HepG2 (cell line): ENCODE data around the gene PPP1R12A. TPM values are rescaled to one million over a fixed set of nuclear protein-coding genes. Genes with fewer than 3 reads are reported as not detected.
A peak's percentile ranks its signal among the peaks of the same experiment; 100 is the strongest.

Experiments used
- ATAC-seq: fragments of 200-7000 bp; cut with Tn5 transposase; 3 replicates; pipeline ENCODE4 v1.9.1; 2020; ENCODE audit warnings: mild to moderate bottlenecking, moderate library complexity
- BruUV-seq: library from RNA; stranded (reverse); fragments of 400-500 nt; replicated peaks from 2 replicates; lab custom pipeline; 2021; lab: Mats Ljungman, UMichigan
- CTCF ChIA-PET: fragments of 300-600 bp; formaldehyde crosslinking; extraction: SDS; loops from one replicate; lab custom pipeline; 2021; ENCODE audit warnings: low total read pairs, inconsistent platforms, low intra/inter-chr PET ratio; lab: Yijun Ruan, JAX
- POLR2A ChIA-PET: fragments of 350-600 bp; sonication (Branson Sonifier 250); formaldehyde crosslinking; loops from one replicate; lab custom pipeline; 2020; ENCODE audit warnings: antibody characterized with exemption, inconsistent platforms; lab: Yijun Ruan, JAX
- DNase-seq: peaks from one replicate; pipeline ENCODE4 v3.0.0-alpha.2; 2015; ENCODE audit warnings: low spot score
- FAIRE-seq: peaks from 3 replicates; lab custom pipeline; 2011; peaks lifted over from hg19 to GRCh38; lab: Jason Lieb, UNC
- H2AFZ ChIP-seq: one replicate; pipeline ENCODE4 v1.6.1; 2011; ENCODE audit warnings: low read length, inconsistent platforms
- H3K27ac ChIP-seq: fragments of 300-600 bp; 3 replicates; pipeline ENCODE4 v1.8.0; 2011; ENCODE audit warnings: mixed run types, mild to moderate bottlenecking, mixed read lengths, low read length, inconsistent platforms; ENCODE audit not compliant: insufficient read depth; ENCODE audit errors: extremely low read length
- H3K27me3 ChIP-seq, 2 experiments: fragments of 200-600 bp in 1 of 2; 2 replicates in 1 of 2; 3 replicates in 1 of 2; pipeline versions ENCODE4 v1.6.0 to v1.8.0; 2011; ENCODE audit warnings: low read length in 2 of 2, mild to moderate bottlenecking in 2 of 2, moderate library complexity in 2 of 2, inconsistent platforms in 1 of 2; ENCODE audit not compliant: insufficient read depth in 2 of 2, control insufficient read depth in 1 of 2
- H3K36me3 ChIP-seq, 2 experiments: fragments of 200-600 bp in 1 of 2; replicated peaks in 1 of 2; 2 replicates in 1 of 2; 3 replicates in 1 of 2; pipeline versions ENCODE4 v1.5.1 to v1.8.0; 2011; ENCODE audit warnings: low read length in 2 of 2, inconsistent platforms in 1 of 2; ENCODE audit not compliant: insufficient read depth in 2 of 2, control insufficient read depth in 1 of 2
- H3K4me1 ChIP-seq: 2 replicates; pipeline ENCODE4 v1.5.1; 2012; ENCODE audit warnings: low read length, inconsistent platforms; ENCODE audit not compliant: insufficient read depth
- H3K4me2 ChIP-seq: 2 replicates; pipeline ENCODE4 v1.6.0; 2011; ENCODE audit warnings: low read depth, low read length, inconsistent platforms
- H3K4me3 ChIP-seq, 3 experiments: fragments of 200-600 bp in 1 of 3; sonication (generic), shearing (Covaris generic) in 1 of 3; replicated peaks in 1 of 3; 2 replicates each; pipeline ENCODE4 v1.5.1; 2011 to 2016; ENCODE audit warnings: low read length in 3 of 3, inconsistent platforms in 2 of 3, low read depth in 2 of 3, mild to moderate bottlenecking in 2 of 3, control low read depth in 1 of 3, mixed read lengths in 1 of 3; ENCODE audit not compliant: insufficient read depth in 1 of 3
- H3K79me2 ChIP-seq: one replicate; pipeline ENCODE4 v1.6.1; 2011; ENCODE audit warnings: low read length, inconsistent platforms; ENCODE audit not compliant: insufficient read depth
- H3K9ac ChIP-seq: 2 replicates; pipeline ENCODE4 v1.6.0; 2011; ENCODE audit warnings: mild to moderate bottlenecking, low read depth, low read length, inconsistent platforms; ENCODE audit not compliant: insufficient read depth
- H3K9me3 ChIP-seq: 2 replicates; pipeline ENCODE4 v1.5.1; 2012; ENCODE audit warnings: mild to moderate bottlenecking, low read length
- H4K20me1 ChIP-seq: 2 replicates; pipeline ENCODE4 v1.6.0; 2011; ENCODE audit warnings: inconsistent platforms, mild to moderate bottlenecking, low read length, moderate library complexity; ENCODE audit not compliant: insufficient read depth
- ARNT ChIP-seq: fragments of 450-650 bp; IDR thresholded peaks from 2 replicates; pipeline ENCODE4 v1.6.1; 2017
- CCDC6 ChIP-seq: sonication (generic); formaldehyde crosslinking; IDR thresholded peaks from 2 replicates; pipeline ENCODE4 v1.8.1; 2022; ENCODE audit warnings: mild to moderate bottlenecking, missing genetic modification reagents, moderate library complexity
- CEBPB ChIP-seq: IDR thresholded peaks from 2 replicates; pipeline ENCODE4 v1.6.1; 2011; ENCODE audit warnings: low read depth, low read length, improper control_type of control experiment, borderline replicate concordance
- CEBPG ChIP-seq: IDR thresholded peaks from 2 replicates; pipeline ENCODE4 v1.6.1; 2016
- EEA1 ChIP-seq: sonication (generic); formaldehyde crosslinking; IDR thresholded peaks from 2 replicates; pipeline ENCODE4 v1.5.1; 2020; ENCODE audit warnings: mild to moderate bottlenecking, missing genetic modification reagents, borderline replicate concordance
- ELF1 ChIP-seq: sonication (generic); formaldehyde crosslinking; IDR thresholded peaks from 2 replicates; pipeline ENCODE4 v1.4.0; 2020; ENCODE audit warnings: missing genetic modification reagents
- ELF4 ChIP-seq: sonication (generic); formaldehyde crosslinking; IDR thresholded peaks from 2 replicates; pipeline ENCODE4 v1.5.0; 2020; ENCODE audit warnings: missing genetic modification reagents, mild to moderate bottlenecking, moderate library complexity, borderline replicate concordance
- NFKBIZ ChIP-seq: IDR thresholded peaks from 2 replicates; pipeline ENCODE4 v1.6.1; 2018; ENCODE audit warnings: missing genetic modification reagents, missing compliant biosample characterization
- RXRB ChIP-seq: IDR thresholded peaks from 2 replicates; pipeline ENCODE4 v1.6.1; 2016; ENCODE audit warnings: borderline replicate concordance, missing genetic modification reagents, missing compliant biosample characterization
- ZNF263 ChIP-seq: sonication (generic); formaldehyde crosslinking; IDR thresholded peaks from 2 replicates; pipeline ENCODE4 v1.4.0; 2020; ENCODE audit warnings: missing genetic modification reagents
- ZNF333 ChIP-seq: sonication (generic); formaldehyde crosslinking; IDR thresholded peaks from 2 replicates; pipeline ENCODE4 v1.4.0; 2020; ENCODE audit warnings: mild to moderate bottlenecking, missing genetic modification reagents, borderline replicate concordance
- ZNF34 ChIP-seq: sonication (generic); formaldehyde crosslinking; IDR thresholded peaks from 2 replicates; pipeline ENCODE4 v1.4.0; 2020; ENCODE audit warnings: mild to moderate bottlenecking, missing genetic modification reagents, borderline replicate concordance
- ZNF562 ChIP-seq: sonication (generic); formaldehyde crosslinking; IDR thresholded peaks from 2 replicates; pipeline ENCODE4 v1.8.0; 2022; ENCODE audit warnings: missing genetic modification reagents, borderline replicate concordance
- ZNF749 ChIP-seq: sonication (generic); formaldehyde crosslinking; IDR thresholded peaks from 2 replicates; pipeline ENCODE4 v1.8.0; 2022; ENCODE audit warnings: mild to moderate bottlenecking, missing genetic modification reagents, moderate library complexity, borderline replicate concordance
- ZSCAN21 ChIP-seq: sonication (generic); formaldehyde crosslinking; IDR thresholded peaks from 2 replicates; pipeline ENCODE4 v1.8.0; 2022; ENCODE audit warnings: mild to moderate bottlenecking, missing genetic modification reagents, moderate library complexity, borderline replicate concordance
- WGBS: methylation state at CpG from one replicate; pipeline ENCODE4 v1.1.6; 2017; ENCODE audit warnings: low lambda C conversion rate; 5-methylcytosine and 5-hydroxymethylcytosine counted together
- in situ Hi-C: cut with HindIII; loops from 2 replicates; pipeline ENCODE4 v1.10.0; 2017; ENCODE audit warnings: low pct_unique_long_range_greater_than_20kb; ENCODE audit not compliant: extremely low pct_ligation_motif_present
- intact Hi-C: fragments of 100-400 bp; cut with micrococcal nuclease; formaldehyde crosslinking; loops from one replicate; pipeline ENCODE4 v1.10.0; 2022; ENCODE audit not compliant: unreplicated experiment
- polyA plus RNA-seq, 8 experiments: library from polyadenylated mRNA; depleted of rRNA in 3 of 8; stranded (reverse) in 7 of 8; unstranded in 1 of 8; fragments of >200 nt; fragmentation: Illumina TruSeq in 4 of 8; extraction: Trizol in 4 of 8; gene quantifications; 2 replicates each; pipeline versions ENCODE4 v1.2.1 to v1.2.3, GENCODE V29; 2011 to 2016; ENCODE audit warnings: low read depth in 4 of 8, missing spikeins in 1 of 8, mixed read lengths in 1 of 8; ENCODE audit not compliant: insufficient read depth in 1 of 8
- total RNA-seq, 5 experiments: library from RNA; depleted of rRNA; stranded (reverse); fragments of >200 nt; fragmentation: Illumina TruSeq; extraction: Trizol; gene quantifications; 2 replicates each; pipeline ENCODE4 v1.2.3, GENCODE V29; 2016; ENCODE audit warnings: low read depth in 1 of 5
- TF ChIP-seq, protein P1 (sequence below): sonication (generic); formaldehyde crosslinking; IDR thresholded peaks from 2 replicates; pipeline ENCODE4 v1.4.0; 2020; ENCODE audit warnings: missing genetic modification reagents, borderline replicate concordance
- TF ChIP-seq, protein P2 (sequence below): sonication (generic); formaldehyde crosslinking; IDR thresholded peaks from 2 replicates; pipeline ENCODE4 v1.9.0; 2022; ENCODE audit warnings: low read depth, missing genetic modification reagents
- TF ChIP-seq, protein P3 (sequence below): sonication (generic); formaldehyde crosslinking; IDR thresholded peaks from 2 replicates; pipeline ENCODE4 v1.8.0; 2022; ENCODE audit warnings: mild to moderate bottlenecking, missing genetic modification reagents, moderate library complexity
- TF ChIP-seq, protein P4 (sequence below), 2 experiments: fragments of 450-650 bp in 1 of 2; sonication (generic) in 1 of 2; formaldehyde crosslinking; IDR thresholded peaks; 2 replicates each; pipeline versions ENCODE4 v1.5.0 to v1.8.0; 2020 to 2022; ENCODE audit warnings: mild to moderate bottlenecking in 1 of 2, missing genetic modification reagents in 1 of 2

Gene PPP1R12A
- total and polyA plus RNA-seq, 2 of the 13 experiments (the other 11 are each of a cell fraction or from before 2014, with no cell fraction given) = 23.8 to 50.0 TPM

DNA sequence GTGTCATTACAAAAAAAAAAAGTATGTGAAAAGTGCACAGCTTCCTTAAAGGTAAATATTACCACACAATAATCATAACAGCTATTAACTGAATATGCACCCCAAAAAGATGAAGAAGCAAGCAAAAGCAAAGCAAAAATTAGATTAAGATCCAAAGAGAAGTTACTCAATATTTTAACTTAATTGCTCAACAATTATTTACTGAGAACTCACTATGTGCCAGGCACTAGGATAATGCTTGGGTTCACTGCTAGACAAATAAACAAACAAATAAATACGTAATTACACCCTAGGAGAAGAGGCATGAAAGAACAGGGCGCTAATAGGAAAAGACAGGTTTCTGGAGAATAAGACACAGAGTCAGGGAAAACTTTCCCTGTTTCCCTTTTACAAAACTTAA, 33.4 kb downstream of the PPP1R12A start (continued):
- TF ChIP-seq ZNF749 (CRISPR knock-in tag) = no peak
- TF ChIP-seq ARNT = no peak
- peak; percentile 47; the same call in 1 of the 2 replicates for TF ChIP-seq CEBPG
- TF ChIP-seq, protein P1, sequence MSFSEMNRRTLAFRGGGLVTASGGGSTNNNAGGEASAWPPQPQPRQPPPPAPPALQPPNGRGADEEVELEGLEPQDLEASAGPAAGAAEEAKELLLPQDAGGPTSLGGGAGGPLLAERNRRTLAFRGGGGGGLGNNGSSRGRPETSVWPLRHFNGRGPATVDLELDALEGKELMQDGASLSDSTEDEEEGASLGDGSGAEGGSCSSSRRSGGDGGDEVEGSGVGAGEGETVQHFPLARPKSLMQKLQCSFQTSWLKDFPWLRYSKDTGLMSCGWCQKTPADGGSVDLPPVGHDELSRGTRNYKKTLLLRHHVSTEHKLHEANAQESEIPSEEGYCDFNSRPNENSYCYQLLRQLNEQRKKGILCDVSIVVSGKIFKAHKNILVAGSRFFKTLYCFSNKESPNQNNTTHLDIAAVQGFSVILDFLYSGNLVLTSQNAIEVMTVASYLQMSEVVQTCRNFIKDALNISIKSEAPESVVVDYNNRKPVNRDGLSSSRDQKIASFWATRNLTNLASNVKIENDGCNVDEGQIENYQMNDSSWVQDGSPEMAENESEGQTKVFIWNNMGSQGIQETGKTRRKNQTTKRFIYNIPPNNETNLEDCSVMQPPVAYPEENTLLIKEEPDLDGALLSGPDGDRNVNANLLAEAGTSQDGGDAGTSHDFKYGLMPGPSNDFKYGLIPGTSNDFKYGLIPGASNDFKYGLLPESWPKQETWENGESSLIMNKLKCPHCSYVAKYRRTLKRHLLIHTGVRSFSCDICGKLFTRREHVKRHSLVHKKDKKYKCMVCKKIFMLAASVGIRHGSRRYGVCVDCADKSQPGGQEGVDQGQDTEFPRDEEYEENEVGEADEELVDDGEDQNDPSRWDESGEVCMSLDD (CRISPR knock-in tag) = no peak
- TF ChIP-seq ZNF333 (CRISPR knock-in tag) = no peak
- peak; percentile 69; the same call in 1 of the 2 replicates for TF ChIP-seq CEBPB
- TF ChIP-seq ELF4 = no peak
- TF ChIP-seq ZNF34 (CRISPR knock-in tag) = no peak

DNA sequence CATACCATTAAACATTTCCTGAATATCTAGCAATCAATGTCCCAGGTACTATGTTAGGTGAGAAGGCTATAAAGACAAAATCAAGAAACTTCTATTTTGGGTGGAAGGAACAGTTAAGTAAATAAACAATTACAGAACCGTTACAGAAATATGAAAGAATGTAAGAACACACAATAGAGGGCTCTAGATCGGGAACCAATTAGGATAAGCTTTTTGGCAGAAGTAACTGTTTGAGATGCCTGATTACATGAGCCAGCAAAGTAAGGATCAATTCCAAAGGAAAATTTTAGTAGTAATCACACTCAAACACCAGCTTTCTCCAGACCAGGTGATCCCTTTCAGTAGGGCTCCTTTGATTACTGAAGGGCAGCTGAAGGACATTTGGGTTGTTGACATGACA, 33.9 kb downstream of the PPP1R12A start:
- no TSS peak for BruUV-seq
- POLR2A ChIA-PET = no interaction called here
- intact Hi-C loops = loop anchor here (1.0 kb wide), 1 partner anchor 12 kb away; no protein-coding TSS in a partner anchor
- TF ChIP-seq ZNF562 (CRISPR knock-in tag) (no peak), RXRB (CRISPR knock-in tag) (no peak), ZNF263 (CRISPR knock-in tag) (no peak), EEA1 (no peak), ZSCAN21 (CRISPR knock-in tag) (no peak), NFKBIZ (CRISPR knock-in tag) (no peak), CCDC6 (CRISPR knock-in tag) (no peak), ELF1 (no peak)
- TF ChIP-seq, protein P2, sequence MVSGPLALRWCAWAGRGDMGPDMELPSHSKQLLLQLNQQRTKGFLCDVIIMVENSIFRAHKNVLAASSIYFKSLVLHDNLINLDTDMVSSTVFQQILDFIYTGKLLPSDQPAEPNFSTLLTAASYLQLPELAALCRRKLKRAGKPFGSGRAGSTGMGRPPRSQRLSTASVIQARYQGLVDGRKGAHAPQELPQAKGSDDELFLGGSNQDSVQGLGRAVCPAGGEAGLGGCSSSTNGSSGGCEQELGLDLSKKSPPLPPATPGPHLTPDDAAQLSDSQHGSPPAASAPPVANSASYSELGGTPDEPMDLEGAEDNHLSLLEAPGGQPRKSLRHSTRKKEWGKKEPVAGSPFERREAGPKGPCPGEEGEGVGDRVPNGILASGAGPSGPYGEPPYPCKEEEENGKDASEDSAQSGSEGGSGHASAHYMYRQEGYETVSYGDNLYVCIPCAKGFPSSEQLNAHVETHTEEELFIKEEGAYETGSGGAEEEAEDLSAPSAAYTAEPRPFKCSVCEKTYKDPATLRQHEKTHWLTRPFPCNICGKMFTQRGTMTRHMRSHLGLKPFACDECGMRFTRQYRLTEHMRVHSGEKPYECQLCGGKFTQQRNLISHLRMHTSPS = no peak
- TF ChIP-seq, protein P3, sequence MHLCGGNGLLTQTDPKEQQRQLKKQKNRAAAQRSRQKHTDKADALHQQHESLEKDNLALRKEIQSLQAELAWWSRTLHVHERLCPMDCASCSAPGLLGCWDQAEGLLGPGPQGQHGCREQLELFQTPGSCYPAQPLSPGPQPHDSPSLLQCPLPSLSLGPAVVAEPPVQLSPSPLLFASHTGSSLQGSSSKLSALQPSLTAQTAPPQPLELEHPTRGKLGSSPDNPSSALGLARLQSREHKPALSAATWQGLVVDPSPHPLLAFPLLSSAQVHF (CRISPR knock-in tag) = no peak
- TF ChIP-seq, protein P4, sequence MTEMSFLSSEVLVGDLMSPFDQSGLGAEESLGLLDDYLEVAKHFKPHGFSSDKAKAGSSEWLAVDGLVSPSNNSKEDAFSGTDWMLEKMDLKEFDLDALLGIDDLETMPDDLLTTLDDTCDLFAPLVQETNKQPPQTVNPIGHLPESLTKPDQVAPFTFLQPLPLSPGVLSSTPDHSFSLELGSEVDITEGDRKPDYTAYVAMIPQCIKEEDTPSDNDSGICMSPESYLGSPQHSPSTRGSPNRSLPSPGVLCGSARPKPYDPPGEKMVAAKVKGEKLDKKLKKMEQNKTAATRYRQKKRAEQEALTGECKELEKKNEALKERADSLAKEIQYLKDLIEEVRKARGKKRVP (CRISPR knock-in tag; IDR thresholded peaks at IDR 0.05) = no peak

More for the DNA sequence above, 33.9 kb downstream of the PPP1R12A start:
- CTCF ChIA-PET = no interaction called here
- Histone ChIP-seq H3K36me3 (no peaks in the 10 kb centered on the region), H3K79me2 (peaks cover 75% of the 10 kb centered on the region), H3K9me3 (no peaks in the 10 kb centered on the region), H3K9ac (no peak overlapping the region), H3K27me3 (no peaks in the 10 kb centered on the region), H2AFZ (no peak overlapping the region), H4K20me1 (peaks cover 10% of the 10 kb centered on the region), H3K4me3 (no peak overlapping the region), H3K4me1 (peaks cover 42% of the 10 kb centered on the region), H3K27ac (peak overlapping the region; percentile 24), H3K4me2 (no peak overlapping the region)
- ATAC-seq (no peak), FAIRE-seq (no peak), DNase-seq (no peak)
- in situ Hi-C loops = no loop called here
- WGBS = 80% methylated on average over 2 of the region's 2 CpGs
